Muscle layer of colon (tissue), 2 donors: ENCODE data around the gene APAF1.
"Not testable (repeated sequence)": the region's sequence is repeated elsewhere in the genome, so short reads cannot be mapped to it uniquely, and the experiment has no call there.

ENCODE experiments used
- H3K27ac ChIP-seq: one replicate; pipeline ENCODE4 v1.7.0; 2013; ENCODE audit warnings: low read depth, mild to moderate bottlenecking, low read length, moderate library complexity
- H3K27me3 ChIP-seq, 2 donors: one replicate each; pipeline ENCODE4 v1.7.0; 2013; ENCODE audit warnings: low read length in 2 of 2, mild to moderate bottlenecking in 2 of 2; ENCODE audit not compliant: insufficient read depth in 2 of 2, control insufficient read depth in 1 of 2
- H3K36me3 ChIP-seq: one replicate; pipeline ENCODE4 v1.7.0; 2013; ENCODE audit warnings: mild to moderate bottlenecking, low read length; ENCODE audit not compliant: insufficient read depth
- H3K4me1 ChIP-seq: one replicate; pipeline ENCODE4 v1.7.0; 2013; ENCODE audit warnings: mild to moderate bottlenecking, low read length; ENCODE audit not compliant: insufficient read depth
- H3K4me3 ChIP-seq, 2 donors: one replicate each; pipeline ENCODE4 v1.7.0; 2013; ENCODE audit warnings: low read length in 2 of 2, low read depth in 1 of 2, mild to moderate bottlenecking in 1 of 2, moderate library complexity in 1 of 2
- H3K9ac ChIP-seq: one replicate; pipeline ENCODE4 v1.7.0; 2013; ENCODE audit warnings: low read length
- H3K9me3 ChIP-seq: one replicate; pipeline ENCODE4 v1.7.0; 2013; ENCODE audit warnings: mild to moderate bottlenecking, low read length
- donor health status: abdominal sarcoma.
- donor health status: Adenocarcinoma of cecum.

The APAF1 gene

GRCh38 chr12:98639491-98639890 lies 5.6 kb upstream of the APAF1 start:
- no peaks in the 10 kb centered on the region for H3K4me1 ChIP-seq
- no peak overlapping the region for H3K27ac ChIP-seq

GRCh38 chr12:98642801-98643200 lies 2.3 kb upstream of the APAF1 start:
- H3K9ac ChIP-seq, H3K4me1 ChIP-seq, H3K4me3 ChIP-seq, H3K9me3 ChIP-seq, H3K27ac ChIP-seq, H3K36me3 ChIP-seq, H3K27me3 ChIP-seq: not testable (repeated sequence)

More at GRCh38 chr12:98639491-98639890, 5.6 kb upstream of the APAF1 start:
- no peaks in the 10 kb centered on the region for H3K27me3 ChIP-seq
- H3K4me3 ChIP-seq, result no peak overlapping the region
- H3K9me3 ChIP-seq, result no peaks in the 10 kb centered on the region
- no peaks in the 10 kb centered on the region for H3K36me3 ChIP-seq
- H3K9ac ChIP-seq, result no peak overlapping the region

GRCh38 chr12:98644433-98644711 lies 718 bp upstream of the APAF1 start:
- H3K9me3 ChIP-seq, result no peaks in the 10 kb centered on the region
- H3K4me3 ChIP-seq, result peak overlapping the region; percentile 78 to 98
- peak overlapping the region; percentile 47 for H3K27ac ChIP-seq
- H3K36me3 ChIP-seq, result peaks cover 8% of the 10 kb centered on the region
- H3K4me1 ChIP-seq, result peaks cover 6% of the 10 kb centered on the region
- H3K27me3 ChIP-seq, result no peaks in the 10 kb centered on the region
- peak overlapping the region; percentile 74 for H3K9ac ChIP-seq

GRCh38 chr12:98645572-98646067 lies 530 bp downstream of the APAF1 start:
- Histone ChIP-seq H3K9ac (peak overlapping the region; percentile 68), H3K27ac (peak overlapping the region; percentile 71), H3K36me3 (peaks cover 16% of the 10 kb centered on the region), H3K4me1 (peaks cover 6% of the 10 kb centered on the region), H3K9me3 (no peaks in the 10 kb centered on the region), H3K4me3 (peak overlapping the region; percentile 78 to 98), H3K27me3 (no peaks in the 10 kb centered on the region)

GRCh38 chr12:98646294-98647090 lies 1.4 kb downstream of the APAF1 start:
- no peaks in the 10 kb centered on the region for H3K9me3 ChIP-seq
- no peaks in the 10 kb centered on the region for H3K27me3 ChIP-seq
- H3K4me1 ChIP-seq, result peaks cover 6% of the 10 kb centered on the region
- no peak overlapping the region for H3K9ac ChIP-seq
- peaks cover 21% of the 10 kb centered on the region for H3K36me3 ChIP-seq
- peak overlapping the region; percentile 78 to 98 for H3K4me3 ChIP-seq
- H3K27ac ChIP-seq, result no peak overlapping the region

GRCh38 chr12:98651328-98651727 lies 6.2 kb downstream of the APAF1 start:
- Histone ChIP-seq H3K27ac (no peak overlapping the region), H3K9ac (no peak overlapping the region), H3K36me3 (peaks cover 22% of the 10 kb centered on the region), H3K9me3 (no peaks in the 10 kb centered on the region), H3K4me1 (peaks cover 4% of the 10 kb centered on the region), H3K27me3 (no peaks in the 10 kb centered on the region), H3K4me3 (no peak overlapping the region)

GRCh38 chr12:98653866-98654493 lies 8.9 kb downstream of the APAF1 start:
- Histone ChIP-seq H3K4me3 (no peak overlapping the region), H3K27ac (no peak overlapping the region), H3K27me3 (no peaks in the 10 kb centered on the region), H3K4me1 (no peaks in the 10 kb centered on the region), H3K9me3 (no peaks in the 10 kb centered on the region), H3K9ac (no peak overlapping the region), H3K36me3 (peaks cover 28% of the 10 kb centered on the region)

- Histone ChIP-seq H3K36me3 (peaks cover 10% of the 10 kb centered on the region), H3K4me3 (no peak overlapping the region), H3K9ac (no peak overlapping the region), H3K27me3 (no peaks in the 10 kb centered on the region), H3K4me1 (no peaks in the 10 kb centered on the region), H3K9me3 (no peaks in the 10 kb centered on the region), H3K27ac (no peak overlapping the region)
These were observed 11.4 kb downstream of the APAF1 start for GRCh38 chr12:98656289-98657101.

- peaks cover 12% of the 10 kb centered on the region for H3K36me3 ChIP-seq
- no peak overlapping the region for H3K4me3 ChIP-seq
- H3K4me1 ChIP-seq, result no peaks in the 10 kb centered on the region
- no peaks in the 10 kb centered on the region for H3K27me3 ChIP-seq
- no peaks in the 10 kb centered on the region for H3K9me3 ChIP-seq
- H3K27ac ChIP-seq, result no peak overlapping the region
- no peak overlapping the region for H3K9ac ChIP-seq
These were observed 15.4 kb downstream of the APAF1 start for GRCh38 chr12:98660521-98660920.

- Histone ChIP-seq H3K9ac (no peak overlapping the region), H3K36me3 (peaks cover 19% of the 10 kb centered on the region), H3K9me3 (no peaks in the 10 kb centered on the region), H3K27me3 (no peaks in the 10 kb centered on the region), H3K4me1 (no peaks in the 10 kb centered on the region), H3K27ac (no peak overlapping the region), H3K4me3 (no peak overlapping the region)
These were observed 24.7 kb downstream of the APAF1 start for GRCh38 chr12:98669751-98670150.

- Histone ChIP-seq H3K9ac (no peak overlapping the region), H3K27ac (no peak overlapping the region), H3K9me3 (no peaks in the 10 kb centered on the region), H3K4me1 (no peaks in the 10 kb centered on the region), H3K36me3 (peaks cover 9% of the 10 kb centered on the region), H3K4me3 (no peak overlapping the region), H3K27me3 (no peaks in the 10 kb centered on the region)
These were observed 26.4 kb downstream of the APAF1 start for GRCh38 chr12:98671459-98671858.
